H1 (cell line): Measurements from ENCODE around the gene ATP13A3. TPM values are rescaled to one million over a fixed set of nuclear protein-coding genes. Genes with fewer than 3 reads are reported as not detected.

Experiments
- CTCF ChIA-PET: fragments of 300-600 bp; sonication (Branson Sonifier 250); formaldehyde crosslinking; loops from one replicate; lab custom pipeline; 2021; ENCODE audit not compliant: partially characterized antibody; lab: Charles Lee
- POLR2A ChIA-PET: fragments of 300-600 bp; sonication (Branson Sonifier 250); formaldehyde crosslinking; loops from one replicate; lab custom pipeline; 2021; ENCODE audit warnings: inconsistent platforms; ENCODE audit not compliant: partially characterized antibody; lab: Charles Lee
- DNase-seq, 2 experiments: peaks; one replicate each; pipeline versions ENCODE4 v3.0.0 to v3.0.0-alpha.2; 2010 to 2022; ENCODE audit warnings: low spot score in 2 of 2, low read depth in 1 of 2, mixed read lengths in 1 of 2
- FAIRE-seq: peaks from 2 replicates; lab custom pipeline; 2011; peaks lifted over from hg19 to GRCh38; lab: Jason Lieb, UNC
- H2AFZ ChIP-seq: 2 replicates; pipeline ENCODE4 v1.8.1; 2012; ENCODE audit warnings: low read length, inconsistent platforms
- H2AK5ac ChIP-seq: 2 replicates; pipeline ENCODE4 v1.6.1; 2013; ENCODE audit warnings: low read depth, low read length
- H2BK120ac ChIP-seq: replicated peaks from 2 replicates; pipeline ENCODE3; 2013; ENCODE audit warnings: low read depth, low read length, inconsistent platforms
- H2BK12ac ChIP-seq: 2 replicates; pipeline ENCODE4 v1.6.1; 2013; ENCODE audit warnings: low read depth, low read length
- H2BK15ac ChIP-seq: 2 replicates; pipeline ENCODE4 v1.6.1; 2013; ENCODE audit warnings: low read length
- H2BK20ac ChIP-seq: 2 replicates; pipeline ENCODE4 v1.6.1; 2013; ENCODE audit warnings: low read length
- H2BK5ac ChIP-seq: 2 replicates; pipeline ENCODE4 v1.6.1; 2013; ENCODE audit warnings: low read depth, low read length
- H3K14ac ChIP-seq: 2 replicates; pipeline ENCODE4 v1.6.1; 2013; ENCODE audit warnings: inconsistent platforms; ENCODE audit not compliant: insufficient read length
- H3K18ac ChIP-seq: 2 replicates; pipeline ENCODE4 v1.6.1; 2013; ENCODE audit warnings: low read length; ENCODE audit errors: extremely low read depth
- H3K23ac ChIP-seq: 2 replicates; pipeline ENCODE4 v1.6.1; 2013; ENCODE audit warnings: inconsistent platforms; ENCODE audit not compliant: insufficient read length
- H3K23me2 ChIP-seq: 2 replicates; pipeline ENCODE4 v1.6.1; 2013; ENCODE audit warnings: low read depth, low read length
- H3K27ac ChIP-seq: 2 replicates; pipeline ENCODE4 v1.6.1; 2011; ENCODE audit warnings: low read depth, low read length, inconsistent platforms
- H3K27me3 ChIP-seq, 4 experiments: replicated peaks in 1 of 4; 1 replicate in 1 of 4; 2 replicates in 3 of 4; pipeline versions ENCODE4 v1.6.1 to v1.8.1; 2011 to 2013; ENCODE audit warnings: low read length in 3 of 4, mild to moderate bottlenecking in 3 of 4, inconsistent platforms in 2 of 4, mixed read lengths in 2 of 4, moderate library complexity in 1 of 4; ENCODE audit not compliant: control insufficient read depth in 3 of 4, insufficient read depth in 3 of 4; ENCODE audit errors: extremely low read depth in 1 of 4
- H3K36me3 ChIP-seq, 4 experiments: 2 replicates each; pipeline versions ENCODE4 v1.6.1 to v1.8.1; 2011 to 2013; ENCODE audit warnings: mild to moderate bottlenecking in 4 of 4, low read length in 3 of 4, moderate library complexity in 2 of 4, control low read depth in 1 of 4, inconsistent platforms in 1 of 4; ENCODE audit not compliant: insufficient read depth in 4 of 4, control insufficient read depth in 2 of 4
- H3K4ac ChIP-seq: replicated peaks from 2 replicates; pipeline ENCODE3; 2013; ENCODE audit warnings: low read length, low read depth, mixed read lengths, inconsistent platforms; ENCODE audit not compliant: insufficient read length
- H3K4me1 ChIP-seq, 4 experiments: replicated peaks in 1 of 4; 1 replicate in 1 of 4; 2 replicates in 3 of 4; pipeline versions ENCODE4 v1.6.1 to v1.8.1; 2011 to 2013; ENCODE audit warnings: low read length in 3 of 4, inconsistent platforms in 2 of 4, mixed read lengths in 1 of 4; ENCODE audit not compliant: insufficient read depth in 4 of 4, control insufficient read depth in 3 of 4
- H3K4me2 ChIP-seq, 2 experiments: 2 replicates each; pipeline versions ENCODE4 v1.6.1 to v1.8.1; 2011 to 2013; ENCODE audit warnings: low read depth in 2 of 2, low read length in 2 of 2, control low read depth in 1 of 2, inconsistent platforms in 1 of 2, mild to moderate bottlenecking in 1 of 2; ENCODE audit not compliant: insufficient read depth in 1 of 2
- H3K4me3 ChIP-seq, 4 experiments: fragments of 200-600, 300-600 bp in 1 of 4; sonication (generic), shearing (Covaris generic), sonication (Bioruptor Twin) in 1 of 4; 2 replicates each; pipeline versions ENCODE4 v1.5.1 to v1.8.1; 2011 to 2016; ENCODE audit warnings: low read length in 4 of 4, low read depth in 3 of 4, control low read depth in 2 of 4, inconsistent platforms in 2 of 4, mild to moderate bottlenecking in 2 of 4, mixed read lengths in 1 of 4, moderate library complexity in 1 of 4; ENCODE audit not compliant: insufficient read depth in 2 of 4; ENCODE audit errors: extremely low read depth in 1 of 4
- H3K56ac ChIP-seq: replicated peaks from 2 replicates; pipeline ENCODE3; 2013; ENCODE audit warnings: low read depth, mild to moderate bottlenecking, mixed read lengths, low read length, inconsistent platforms; ENCODE audit not compliant: insufficient read length
- H3K79me1 ChIP-seq: 2 replicates; pipeline ENCODE4 v1.6.1; 2013; ENCODE audit warnings: low read depth, low read length, control low read depth
- H3K79me2 ChIP-seq, 2 experiments: 2 replicates each; pipeline versions ENCODE4 v1.6.1 to v1.8.1; 2012 to 2013; ENCODE audit warnings: low read length in 2 of 2, mild to moderate bottlenecking in 2 of 2, inconsistent platforms in 1 of 2; ENCODE audit not compliant: insufficient read depth in 2 of 2, control insufficient read depth in 1 of 2
- H3K9ac ChIP-seq, 4 experiments: replicated peaks in 1 of 4; 1 replicate in 1 of 4; 2 replicates in 3 of 4; pipeline versions ENCODE4 v1.6.1 to v1.8.1; 2011 to 2013; ENCODE audit warnings: low read depth in 3 of 4, low read length in 3 of 4, control low read depth in 2 of 4, mild to moderate bottlenecking in 2 of 4, moderate library complexity in 2 of 4, inconsistent platforms in 1 of 4; ENCODE audit errors: extremely low read depth in 1 of 4
- H3K9me3 ChIP-seq, 2 experiments: 2 replicates each; pipeline versions ENCODE4 v1.6.1 to v1.8.1; 2012 to 2013; ENCODE audit warnings: mild to moderate bottlenecking in 2 of 2, moderate library complexity in 2 of 2, control low read depth in 1 of 2, inconsistent platforms in 1 of 2, low read depth in 1 of 2, low read length in 1 of 2, mixed read lengths in 1 of 2; ENCODE audit not compliant: insufficient read depth in 2 of 2
- H4K20me1 ChIP-seq, 2 experiments: replicated peaks in 1 of 2; 2 replicates each; pipeline versions ENCODE3 to v1.8.1; 2011 to 2013; ENCODE audit warnings: inconsistent platforms in 2 of 2, low read length in 2 of 2, mild to moderate bottlenecking in 1 of 2; ENCODE audit not compliant: insufficient read depth in 2 of 2, control insufficient read depth in 1 of 2
- H4K5ac ChIP-seq: 2 replicates; pipeline ENCODE4 v1.6.1; 2013; ENCODE audit warnings: low read length, low read depth, mixed read lengths, inconsistent platforms; ENCODE audit not compliant: insufficient read length
- H4K8ac ChIP-seq: 2 replicates; pipeline ENCODE4 v1.8.0; 2013; ENCODE audit warnings: mild to moderate bottlenecking, moderate library complexity, low read length, inconsistent platforms; ENCODE audit not compliant: insufficient read depth; ENCODE audit errors: extremely low read depth
- H4K91ac ChIP-seq: replicated peaks from 2 replicates; pipeline ENCODE3; 2013; ENCODE audit warnings: low read length, mixed read lengths, inconsistent platforms; ENCODE audit not compliant: insufficient read length
- E2F6 ChIP-seq: IDR thresholded peaks from 2 replicates; pipeline ENCODE4 v1.6.1; 2012; ENCODE audit warnings: inconsistent platforms
- EZH2 ChIP-seq: fragments of 200-600 bp; sonication (generic); IDR thresholded peaks from 2 replicates; pipeline ENCODE4 v1.7.1; 2012; ENCODE audit warnings: low read depth, mild to moderate bottlenecking, moderate library complexity, low read length, inconsistent platforms; ENCODE audit not compliant: severe bottlenecking
- GTF2F1 ChIP-seq: IDR thresholded peaks from 2 replicates; pipeline ENCODE4 v1.6.1; 2012; ENCODE audit warnings: low read depth, low read length, improper control_type of control experiment, borderline replicate concordance
- TAF1 ChIP-seq: IDR thresholded peaks from 2 replicates; pipeline ENCODE4 v1.6.1; 2011; ENCODE audit warnings: mild to moderate bottlenecking, low read depth, low read length
- TEAD4 ChIP-seq: IDR thresholded peaks from 2 replicates; pipeline ENCODE4 v1.6.1; 2012; ENCODE audit warnings: low read depth, low read length, inconsistent platforms, mixed read lengths
- WGBS, 2 experiments: shearing (Covaris generic) in 1 of 2; methylation state at CpG; one replicate each; pipeline versions ENCODE4 v1.1.6 to v1.1.7; 2013 to 2015; ENCODE audit warnings: low lambda C conversion rate in 2 of 2, mixed read lengths in 2 of 2, inconsistent platforms in 1 of 2, low coverage in 1 of 2, missing lambda C conversion rate in 1 of 2; ENCODE audit not compliant: insufficient replicate concordance in 2 of 2, insufficient coverage in 1 of 2, insufficient read length in 1 of 2; ENCODE audit errors: extremely low coverage in 1 of 2, missing lambda C conversion rate in 1 of 2; 5-methylcytosine and 5-hydroxymethylcytosine counted together
- polyA plus RNA-seq, 7 experiments: library from polyadenylated mRNA; depleted of rRNA in 3 of 7; stranded (reverse) in 5 of 7; unstranded in 2 of 7; fragments of >200 nt in 5 of 7; fragments of 200-250 nt in 2 of 7; gene quantifications; 1 replicate in 5 of 7; 2 replicates in 1 of 7; 4 replicates in 1 of 7; pipeline versions ENCODE4 v1.2.1 to v1.2.3, GENCODE V29; 2011 to 2013; ENCODE audit warnings: missing spikeins in 2 of 7, mixed read lengths in 2 of 7
- total RNA-seq: library from RNA; stranded (reverse); fragmentation: NEBNext Ultra II Directional; extraction: Animal tissue kit (Norgen Biotek cat#: 25700); gene quantifications from 2 replicates; pipeline ENCODE4 v1.2.1, GENCODE V29; 2021
- TF ChIP-seq, protein P1 (sequence below), 3 experiments: IDR thresholded peaks; 1 replicate in 2 of 3; 2 replicates in 1 of 3; pipeline versions ENCODE4 v1.5.1 to v1.6.1; 2011; ENCODE audit warnings: low read length in 3 of 3, mild to moderate bottlenecking in 3 of 3, inconsistent platforms in 2 of 3, low read depth in 1 of 3, moderate library complexity in 1 of 3; ENCODE audit not compliant: insufficient read depth in 1 of 3; ENCODE audit errors: control extremely low read depth in 1 of 3
- TF ChIP-seq, protein P2 (sequence below): IDR thresholded peaks from 2 replicates; pipeline ENCODE4 v1.6.1; 2012; ENCODE audit warnings: low read length, inconsistent platforms

Gene ATP13A3
- total and polyA plus RNA-seq, 2 of the 8 experiments (the other 6 are each of a cell fraction or from before 2014, with no cell fraction given) = 18.6 to 92.2 TPM

DNA sequence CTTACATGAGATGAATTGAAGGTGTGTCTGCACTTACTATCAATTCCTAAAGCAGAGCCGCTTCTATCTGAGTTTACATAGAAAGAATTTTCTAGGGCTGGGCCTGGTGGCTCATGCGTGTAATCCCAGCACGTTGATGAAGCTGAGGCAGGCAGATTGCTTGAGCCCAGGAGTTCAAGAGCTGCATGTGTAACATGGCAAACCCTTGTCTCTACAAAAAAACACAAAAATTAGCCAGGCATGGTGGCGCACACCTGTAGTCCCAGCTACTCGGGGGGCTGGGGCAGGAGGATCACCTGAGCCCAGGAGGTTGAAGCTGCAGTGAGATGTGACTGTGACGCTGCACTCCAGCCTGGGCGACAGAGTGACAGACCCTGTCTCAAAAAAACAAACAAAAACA is 18.1 kb upstream of the ATP13A3 start:
- no peaks in the 10 kb centered on the region for H3K4me1 ChIP-seq
- 92% methylated on average over 7 of the region's 7 CpGs; no CpG with 5 or more reads in 1 of the 2 experiments for WGBS, 2 experiments
- CTCF ChIA-PET = interaction anchor here (1.6 to 1.9 kb wide), 4 partner anchors 10 to 36 kb away, joined by 5 to 8 read pairs (median 6); no protein-coding TSS in a partner anchor

More for the DNA sequence above, 18.1 kb upstream of the ATP13A3 start:
- H3K9ac ChIP-seq = no peak overlapping the region
- H3K27me3 ChIP-seq = no peaks in the 10 kb centered on the region
- no peak overlapping the region for H3K27ac ChIP-seq
- H4K20me1 ChIP-seq = no peaks in the 10 kb centered on the region
- H3K36me3 ChIP-seq = no peaks in the 10 kb centered on the region
- H3K4me2 ChIP-seq = no peak overlapping the region
- H3K79me2 ChIP-seq = no peaks in the 10 kb centered on the region
- POLR2A ChIA-PET = interaction anchor here (0.7 kb wide), 1 partner anchor 10 kb away, joined by 3 read pairs; no protein-coding TSS in a partner anchor
- no peak for DNase-seq
- FAIRE-seq = no peak
- H2BK5ac ChIP-seq = no peak overlapping the region
- H3K23me2 ChIP-seq = no peaks in the 10 kb centered on the region
- no peak overlapping the region for H3K14ac ChIP-seq
- H2BK12ac ChIP-seq = no peak overlapping the region
- H4K5ac ChIP-seq = no peak overlapping the region
- H4K8ac ChIP-seq = no peak overlapping the region
- TF ChIP-seq, protein P1, sequence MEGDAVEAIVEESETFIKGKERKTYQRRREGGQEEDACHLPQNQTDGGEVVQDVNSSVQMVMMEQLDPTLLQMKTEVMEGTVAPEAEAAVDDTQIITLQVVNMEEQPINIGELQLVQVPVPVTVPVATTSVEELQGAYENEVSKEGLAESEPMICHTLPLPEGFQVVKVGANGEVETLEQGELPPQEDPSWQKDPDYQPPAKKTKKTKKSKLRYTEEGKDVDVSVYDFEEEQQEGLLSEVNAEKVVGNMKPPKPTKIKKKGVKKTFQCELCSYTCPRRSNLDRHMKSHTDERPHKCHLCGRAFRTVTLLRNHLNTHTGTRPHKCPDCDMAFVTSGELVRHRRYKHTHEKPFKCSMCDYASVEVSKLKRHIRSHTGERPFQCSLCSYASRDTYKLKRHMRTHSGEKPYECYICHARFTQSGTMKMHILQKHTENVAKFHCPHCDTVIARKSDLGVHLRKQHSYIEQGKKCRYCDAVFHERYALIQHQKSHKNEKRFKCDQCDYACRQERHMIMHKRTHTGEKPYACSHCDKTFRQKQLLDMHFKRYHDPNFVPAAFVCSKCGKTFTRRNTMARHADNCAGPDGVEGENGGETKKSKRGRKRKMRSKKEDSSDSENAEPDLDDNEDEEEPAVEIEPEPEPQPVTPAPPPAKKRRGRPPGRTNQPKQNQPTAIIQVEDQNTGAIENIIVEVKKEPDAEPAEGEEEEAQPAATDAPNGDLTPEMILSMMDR (IDR thresholded peaks at IDR 0.05; ENCODE audit: control extremely low read depth in 1 of 3, insufficient read depth in 1 of 3, low read depth in 1 of 3, low read length in 3 of 3) = no peak
- TF ChIP-seq, protein P2, sequence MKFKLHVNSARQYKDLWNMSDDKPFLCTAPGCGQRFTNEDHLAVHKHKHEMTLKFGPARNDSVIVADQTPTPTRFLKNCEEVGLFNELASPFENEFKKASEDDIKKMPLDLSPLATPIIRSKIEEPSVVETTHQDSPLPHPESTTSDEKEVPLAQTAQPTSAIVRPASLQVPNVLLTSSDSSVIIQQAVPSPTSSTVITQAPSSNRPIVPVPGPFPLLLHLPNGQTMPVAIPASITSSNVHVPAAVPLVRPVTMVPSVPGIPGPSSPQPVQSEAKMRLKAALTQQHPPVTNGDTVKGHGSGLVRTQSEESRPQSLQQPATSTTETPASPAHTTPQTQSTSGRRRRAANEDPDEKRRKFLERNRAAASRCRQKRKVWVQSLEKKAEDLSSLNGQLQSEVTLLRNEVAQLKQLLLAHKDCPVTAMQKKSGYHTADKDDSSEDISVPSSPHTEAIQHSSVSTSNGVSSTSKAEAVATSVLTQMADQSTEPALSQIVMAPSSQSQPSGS = no peak
- TF ChIP-seq GTF2F1 = no peak
- TF ChIP-seq TAF1 = no peak
- TF ChIP-seq E2F6 = no peak
- no peak for TF ChIP-seq TEAD4
- TF ChIP-seq EZH2 = no peak
- H2BK120ac ChIP-seq = no peak overlapping the region
- H3K9me3 ChIP-seq = no peaks in the 10 kb centered on the region
- no peak overlapping the region for H3K23ac ChIP-seq
- no peak overlapping the region for H2BK15ac ChIP-seq
- H2AK5ac ChIP-seq = no peak overlapping the region
- H3K4me3 ChIP-seq = no peak overlapping the region
- no peak overlapping the region for H3K18ac ChIP-seq
- H4K91ac ChIP-seq = no peak overlapping the region
- H3K79me1 ChIP-seq = no peaks in the 10 kb centered on the region
- H2AFZ ChIP-seq = no peak overlapping the region
- no peak overlapping the region for H3K56ac ChIP-seq
- H3K4ac ChIP-seq = no peak overlapping the region
- no peak overlapping the region for H2BK20ac ChIP-seq
